Panc1 (cell line): ENCODE measurements around the gene PCDHB3. TPM values are rescaled to one million over a fixed set of nuclear protein-coding genes. Genes with fewer than 3 reads are reported as not detected.
"Not testable (repeated sequence)": the region's sequence is repeated elsewhere in the genome, so short reads cannot be mapped to it uniquely, and the experiment has no call there.

Source experiments
- ATAC-seq: fragments of 200-7000 bp; cut with Tn5 transposase; 2 replicates; pipeline ENCODE4 v1.9.1; 2020; ENCODE audit warnings: mild to moderate bottlenecking, moderate library complexity
- BruUV-seq: library from RNA; stranded (reverse); fragments of 400-500 nt; replicated peaks from 2 replicates; lab custom pipeline; 2021; lab: Mats Ljungman, UMichigan
- CTCF ChIA-PET: fragments of 300-600 bp; sonication (Branson Sonifier 250); formaldehyde crosslinking; loops from one replicate; lab custom pipeline; 2022; ENCODE audit warnings: antibody characterized with exemption; lab: Charles Lee
- POLR2A ChIA-PET: fragments of 300-600 bp; sonication (Branson Sonifier 250); formaldehyde crosslinking; loops from one replicate; lab custom pipeline; 2022; ENCODE audit warnings: antibody characterized with exemption; lab: Charles Lee
- DNase-seq: peaks from one replicate; pipeline ENCODE4 v3.0.0-alpha.2; 2010; ENCODE audit warnings: low read depth, low spot score
- H3K27ac ChIP-seq: 2 replicates; pipeline ENCODE4 v1.5.1; 2011; ENCODE audit warnings: mild to moderate bottlenecking, low read length, inconsistent platforms
- H3K27me3 ChIP-seq: fragments of 200-500 bp; sonication (Bioruptor generic); 2 replicates; pipeline ENCODE4 v1.6.0; 2014; ENCODE audit warnings: low read length, inconsistent platforms; ENCODE audit not compliant: control insufficient read depth, insufficient read depth
- H3K36me3 ChIP-seq: fragments of 200-500 bp; sonication (Bioruptor generic); 2 replicates; pipeline ENCODE4 v1.5.1; 2014; ENCODE audit warnings: inconsistent platforms, mild to moderate bottlenecking, low read length, moderate library complexity; ENCODE audit not compliant: control insufficient read depth, insufficient read depth
- H3K4me1 ChIP-seq: 2 replicates; pipeline ENCODE4 v1.5.1; 2011; ENCODE audit warnings: inconsistent platforms, mild to moderate bottlenecking, low read length, moderate library complexity; ENCODE audit not compliant: control insufficient read depth, insufficient read depth
- H3K4me3 ChIP-seq, 2 experiments: 2 replicates each; pipeline ENCODE4 v1.5.1; 2011 to 2012; ENCODE audit warnings: low read depth in 2 of 2, low read length in 2 of 2, mild to moderate bottlenecking in 2 of 2, inconsistent platforms in 1 of 2, moderate library complexity in 1 of 2
- H3K9me3 ChIP-seq: fragments of 200-500 bp; sonication (Bioruptor generic); 2 replicates; pipeline ENCODE4 v1.5.1; 2014; ENCODE audit warnings: low read depth, mild to moderate bottlenecking, inconsistent platforms, low read length, moderate library complexity; ENCODE audit not compliant: control insufficient read depth, insufficient read depth
- CTCF ChIP-seq: fragments of 450-650 bp; IDR thresholded peaks from 2 replicates; pipeline ENCODE4 v1.5.1; 2017; ENCODE audit warnings: mild to moderate bottlenecking
- POLR2AphosphoS5 ChIP-seq: IDR thresholded peaks from 2 replicates; pipeline ENCODE4 v1.6.1; 2012; ENCODE audit warnings: mild to moderate bottlenecking, low read depth, low read length, moderate library complexity
- SIN3A ChIP-seq: IDR thresholded peaks from 2 replicates; pipeline ENCODE4 v1.6.1; 2012; ENCODE audit warnings: low read depth, mild to moderate bottlenecking, low read length, moderate library complexity, borderline replicate concordance; ENCODE audit not compliant: insufficient read depth
- TCF7L2 ChIP-seq: IDR thresholded peaks from 2 replicates; pipeline ENCODE4 v1.6.1; 2011; ENCODE audit warnings: mild to moderate bottlenecking, low read depth, low read length, inconsistent platforms
- in situ Hi-C: cut with HindIII; loops from 2 replicates; pipeline ENCODE4 v1.10.0; 2016; ENCODE audit warnings: low sequenced_read_pairs, low pct_unique_long_range_greater_than_20kb
- intact Hi-C: fragments of 100-400 bp; cut with micrococcal nuclease; formaldehyde crosslinking; loops from one replicate; pipeline ENCODE4 v1.10.0; 2022; ENCODE audit not compliant: unreplicated experiment
- total RNA-seq: library from RNA; stranded (reverse); gene quantifications from one replicate; pipeline ENCODE4 v1.2.1, GENCODE V29; 2021; ENCODE audit not compliant: unreplicated experiment
- TF ChIP-seq, protein P1 (sequence below), 2 experiments: IDR thresholded peaks; 2 replicates each; pipeline ENCODE4 v1.6.1; 2011 to 2012; ENCODE audit warnings: low read depth in 2 of 2, control low read depth in 1 of 2, low read length in 1 of 2, mild to moderate bottlenecking in 1 of 2, moderate library complexity in 1 of 2; ENCODE audit not compliant: insufficient read depth in 1 of 2

The PCDHB3 gene
- total RNA-seq, 1 experiment from 2014 or later, result 0.92 TPM

GRCh38 chr5:141101059-141101458 is 786 bp downstream of the PCDHB3 start:
- H3K27ac ChIP-seq, result no peak overlapping the region
- TF ChIP-seq POLR2AphosphoS5 (no peak), TCF7L2 (no peak), SIN3A (no peak), CTCF (no peak)
- TF ChIP-seq, protein P1, sequence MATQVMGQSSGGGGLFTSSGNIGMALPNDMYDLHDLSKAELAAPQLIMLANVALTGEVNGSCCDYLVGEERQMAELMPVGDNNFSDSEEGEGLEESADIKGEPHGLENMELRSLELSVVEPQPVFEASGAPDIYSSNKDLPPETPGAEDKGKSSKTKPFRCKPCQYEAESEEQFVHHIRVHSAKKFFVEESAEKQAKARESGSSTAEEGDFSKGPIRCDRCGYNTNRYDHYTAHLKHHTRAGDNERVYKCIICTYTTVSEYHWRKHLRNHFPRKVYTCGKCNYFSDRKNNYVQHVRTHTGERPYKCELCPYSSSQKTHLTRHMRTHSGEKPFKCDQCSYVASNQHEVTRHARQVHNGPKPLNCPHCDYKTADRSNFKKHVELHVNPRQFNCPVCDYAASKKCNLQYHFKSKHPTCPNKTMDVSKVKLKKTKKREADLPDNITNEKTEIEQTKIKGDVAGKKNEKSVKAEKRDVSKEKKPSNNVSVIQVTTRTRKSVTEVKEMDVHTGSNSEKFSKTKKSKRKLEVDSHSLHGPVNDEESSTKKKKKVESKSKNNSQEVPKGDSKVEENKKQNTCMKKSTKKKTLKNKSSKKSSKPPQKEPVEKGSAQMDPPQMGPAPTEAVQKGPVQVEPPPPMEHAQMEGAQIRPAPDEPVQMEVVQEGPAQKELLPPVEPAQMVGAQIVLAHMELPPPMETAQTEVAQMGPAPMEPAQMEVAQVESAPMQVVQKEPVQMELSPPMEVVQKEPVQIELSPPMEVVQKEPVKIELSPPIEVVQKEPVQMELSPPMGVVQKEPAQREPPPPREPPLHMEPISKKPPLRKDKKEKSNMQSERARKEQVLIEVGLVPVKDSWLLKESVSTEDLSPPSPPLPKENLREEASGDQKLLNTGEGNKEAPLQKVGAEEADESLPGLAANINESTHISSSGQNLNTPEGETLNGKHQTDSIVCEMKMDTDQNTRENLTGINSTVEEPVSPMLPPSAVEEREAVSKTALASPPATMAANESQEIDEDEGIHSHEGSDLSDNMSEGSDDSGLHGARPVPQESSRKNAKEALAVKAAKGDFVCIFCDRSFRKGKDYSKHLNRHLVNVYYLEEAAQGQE (IDR thresholded peaks at IDR 0.05; ENCODE audit: insufficient read depth in 1 of 2, low read depth in 2 of 2, low read length in 1 of 2), result no peak
- no peaks in the 10 kb centered on the region for H3K27me3 ChIP-seq
- intact Hi-C loops (loop anchor here (2.0 kb wide), 1 partner anchor 54 kb away; no protein-coding TSS in a partner anchor), in situ Hi-C loops (no loop called here)
- BruUV-seq, result no TSS peak
- ChIA-PET CTCF (no interaction called here), POLR2A (no interaction called here)
- no peaks in the 10 kb centered on the region for H3K36me3 ChIP-seq
- no peaks in the 10 kb centered on the region for H3K9me3 ChIP-seq
- no peak for DNase-seq
- no peaks in the 10 kb centered on the region for H3K4me1 ChIP-seq
- ATAC-seq, result no peak
- H3K4me3 ChIP-seq, result no peak overlapping the region

- CTCF ChIA-PET, H3K4me3 ChIP-seq, DNase-seq, ATAC-seq, BruUV-seq, H3K36me3 ChIP-seq, intact Hi-C loops, in situ Hi-C loops, H3K9me3 ChIP-seq, H3K27ac ChIP-seq, H3K4me1 ChIP-seq, H3K27me3 ChIP-seq, POLR2A ChIA-PET: not testable (repeated sequence)
These were observed 1.8 kb downstream of the PCDHB3 start for GRCh38 chr5:141102070-141102469.

DNA sequence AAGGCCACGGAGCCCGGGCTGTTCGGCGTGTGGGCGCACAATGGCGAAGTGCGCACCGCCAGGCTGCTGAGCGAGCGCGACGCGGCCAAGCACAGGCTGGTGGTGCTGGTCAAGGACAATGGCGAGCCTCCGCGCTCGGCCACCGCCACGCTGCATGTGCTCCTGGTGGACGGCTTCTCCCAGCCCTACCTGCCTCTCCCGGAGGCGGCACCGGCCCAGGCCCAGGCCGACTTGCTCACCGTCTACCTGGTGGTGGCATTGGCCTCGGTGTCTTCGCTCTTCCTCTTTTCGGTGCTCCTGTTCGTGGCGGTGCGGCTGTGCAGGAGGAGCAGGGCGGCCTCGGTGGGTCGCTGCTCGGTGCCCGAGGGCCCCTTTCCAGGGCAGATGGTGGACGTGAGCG is 2.2 kb downstream of the PCDHB3 start:
- in situ Hi-C loops, DNase-seq, H3K36me3 ChIP-seq, POLR2A ChIA-PET, H3K9me3 ChIP-seq, H3K27me3 ChIP-seq, BruUV-seq, CTCF ChIA-PET, H3K4me1 ChIP-seq, intact Hi-C loops, H3K27ac ChIP-seq, H3K4me3 ChIP-seq, ATAC-seq: not testable (repeated sequence)
